ENCODE results near the gene C16orf74. TPM values are rescaled to one million over a fixed set of nuclear protein-coding genes. Genes with fewer than 3 reads are reported as not detected.

The C16orf74 gene
- total and polyA plus RNA-seq, 2 of the 13 experiments (the other 11 are each of a cell fraction or from before 2014, with no cell fraction given): 0.13 to 0.29 TPM

DNA sequence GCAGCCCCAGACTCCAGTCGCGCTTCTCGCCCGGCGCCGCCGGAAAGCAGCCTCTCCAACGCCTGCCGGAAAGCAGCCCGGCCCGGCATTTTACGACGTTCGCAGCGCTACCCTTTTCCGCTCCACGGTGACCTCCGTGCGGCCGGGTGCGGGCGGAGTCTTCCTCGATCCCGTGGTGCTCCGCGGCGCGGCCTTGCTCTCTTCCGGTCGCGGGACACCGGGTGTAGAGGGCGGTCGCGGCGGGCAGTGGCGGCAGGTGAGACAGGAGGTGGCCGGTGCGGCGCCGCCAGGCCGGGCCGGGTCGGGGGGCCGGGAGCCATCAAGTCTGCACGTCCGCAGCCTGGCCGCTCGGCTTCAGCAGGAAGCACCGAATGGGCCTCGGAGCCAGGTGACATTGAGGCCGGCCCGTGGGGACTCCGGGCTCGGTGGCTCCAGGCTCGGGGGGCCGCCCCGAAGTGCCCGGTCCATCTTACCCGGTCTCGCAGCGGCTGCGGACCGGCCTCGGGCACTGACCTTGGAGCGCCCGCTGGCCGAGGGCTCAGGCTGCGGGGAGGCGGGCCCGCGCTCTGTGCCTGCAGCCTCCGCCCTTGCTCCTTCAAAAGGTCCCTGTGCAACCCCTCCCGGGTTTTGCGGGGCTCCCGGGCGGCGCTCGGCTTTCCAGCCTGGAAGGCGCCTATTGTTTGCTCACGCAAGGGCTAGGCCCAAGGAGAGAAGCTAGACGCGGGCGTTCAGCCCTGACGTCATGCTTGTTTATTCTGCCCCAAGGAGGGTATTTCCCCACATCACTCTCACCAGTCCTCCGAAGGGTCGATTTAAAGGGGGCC lies 48.8 kb upstream of the C16orf74 start, which contains the start of the genes COX4I1 and EMC8 (continued):
- TF ChIP-seq UBTF (CRISPR knock-in tag; IDR thresholded peaks at IDR 0.05): peak; percentile 87
- TF ChIP-seq MAFG (CRISPR knock-in tag; IDR thresholded peaks at IDR 0.05): no peak; the same call in 1 of the 2 replicates
- peak; percentile 40; the same call in 1 of the 2 replicates for TF ChIP-seq CBX5 (CRISPR knock-in tag; IDR thresholded peaks at IDR 0.05; ENCODE audit: borderline replicate concordance)
- TF ChIP-seq DZIP1 (CRISPR knock-in tag; IDR thresholded peaks at IDR 0.05): no peak; the same call in 1 of the 2 replicates
- peak; percentile 88; the same call in 1 of the 2 replicates for TF ChIP-seq KMT2A (CRISPR knock-in tag; IDR thresholded peaks at IDR 0.05)
- TF ChIP-seq NCOA2 (CRISPR knock-in tag; IDR thresholded peaks at IDR 0.05): peak; percentile 36; the same call in 1 of the 2 replicates
- TF ChIP-seq ZNF510 (CRISPR knock-in tag; IDR thresholded peaks at IDR 0.05; ENCODE audit: low read depth): no peak; the same call in 1 of the 2 replicates
- TF ChIP-seq, protein P1, sequence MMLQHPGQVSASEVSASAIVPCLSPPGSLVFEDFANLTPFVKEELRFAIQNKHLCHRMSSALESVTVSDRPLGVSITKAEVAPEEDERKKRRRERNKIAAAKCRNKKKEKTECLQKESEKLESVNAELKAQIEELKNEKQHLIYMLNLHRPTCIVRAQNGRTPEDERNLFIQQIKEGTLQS (CRISPR knock-in tag; IDR thresholded peaks at IDR 0.05): no peak
- no peak for TF ChIP-seq PCBP2 (optimal IDR thresholded peaks at IDR 0.05; ENCODE audit: low read depth, low read length, poor library complexity, severe bottlenecking)
- TF ChIP-seq ZNF780A (CRISPR knock-in tag; IDR thresholded peaks at IDR 0.05): no peak
- 0 out of 2 replicates have a peak, but pooled peaks have one; percentile 9 for TF ChIP-seq SIX1 (CRISPR knock-in tag; IDR thresholded peaks at IDR 0.05; ENCODE audit: borderline replicate concordance)
- TF ChIP-seq ZNF646 (CRISPR knock-in tag; IDR thresholded peaks at IDR 0.05): no peak; the same call in 1 of the 2 replicates
- TF ChIP-seq CEBPG (CRISPR knock-in tag; IDR thresholded peaks at IDR 0.05): peak; percentile 18; the same call in 1 of the 2 replicates
- peak; percentile 65; the same call in 1 of the 2 replicates for TF ChIP-seq ZNF713 (CRISPR knock-in tag; IDR thresholded peaks at IDR 0.05)
- no peak; the same call in 1 of the 2 replicates for TF ChIP-seq NAIF1 (CRISPR knock-in tag; IDR thresholded peaks at IDR 0.05; ENCODE audit: borderline replicate concordance)
- TF ChIP-seq ARNTL (CRISPR knock-in tag; IDR thresholded peaks at IDR 0.05): peak; percentile 51; the same call in 1 of the 2 replicates
- TF ChIP-seq ZNF296 (CRISPR knock-in tag; conservative IDR thresholded peaks at IDR 0.05): 0 out of 2 replicates have a peak, but pooled peaks have one; percentile 13
